GM18499 (cell line): ENCODE measurements around the gene OR4N2.
"Not testable (repeated sequence)": the region's sequence is repeated elsewhere in the genome, so short reads cannot be mapped to it uniquely, and the experiment has no call there.

Experiments used
- ATAC-seq: cut with Tn5 transposase; IDR thresholded peaks from one replicate; pipeline ENCODE4 v1.9.1; 2021; ENCODE audit warnings: moderate number of reproducible peaks; ENCODE audit not compliant: insufficient read depth, unreplicated experiment

The OR4N2 gene, protein sequence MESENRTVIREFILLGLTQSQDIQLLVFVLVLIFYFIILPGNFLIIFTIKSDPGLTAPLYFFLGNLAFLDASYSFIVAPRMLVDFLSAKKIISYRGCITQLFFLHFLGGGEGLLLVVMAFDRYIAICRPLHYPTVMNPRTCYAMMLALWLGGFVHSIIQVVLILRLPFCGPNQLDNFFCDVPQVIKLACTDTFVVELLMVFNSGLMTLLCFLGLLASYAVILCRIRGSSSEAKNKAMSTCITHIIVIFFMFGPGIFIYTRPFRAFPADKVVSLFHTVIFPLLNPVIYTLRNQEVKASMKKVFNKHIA

DNA sequence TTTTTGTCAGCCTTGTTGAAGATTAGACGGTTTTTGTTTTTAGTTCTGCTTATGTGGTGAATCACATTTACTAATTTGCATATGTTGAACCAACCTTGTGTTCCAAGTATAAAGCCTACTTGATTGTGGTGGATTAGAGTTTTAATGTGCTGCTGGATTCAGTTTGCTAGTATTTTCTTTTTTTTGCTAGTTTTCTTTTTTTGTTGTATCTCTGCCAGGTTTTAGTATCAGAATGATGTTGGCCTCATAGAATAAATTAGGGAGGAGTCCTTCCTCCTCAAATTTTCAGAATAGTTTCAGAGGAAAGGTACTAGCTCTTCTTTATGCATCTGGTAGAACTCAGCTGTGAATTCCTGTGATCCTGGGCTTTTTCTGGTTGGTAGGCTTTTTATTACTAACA is at the start of gene OR4N2:
Gene OR4N2 (plus strand): TSS at position 301 of the 400 bp plus-strand sequence. CDS start 23,679 bp downstream, outside the sequence.
- not testable (repeated sequence) for ATAC-seq

DNA sequence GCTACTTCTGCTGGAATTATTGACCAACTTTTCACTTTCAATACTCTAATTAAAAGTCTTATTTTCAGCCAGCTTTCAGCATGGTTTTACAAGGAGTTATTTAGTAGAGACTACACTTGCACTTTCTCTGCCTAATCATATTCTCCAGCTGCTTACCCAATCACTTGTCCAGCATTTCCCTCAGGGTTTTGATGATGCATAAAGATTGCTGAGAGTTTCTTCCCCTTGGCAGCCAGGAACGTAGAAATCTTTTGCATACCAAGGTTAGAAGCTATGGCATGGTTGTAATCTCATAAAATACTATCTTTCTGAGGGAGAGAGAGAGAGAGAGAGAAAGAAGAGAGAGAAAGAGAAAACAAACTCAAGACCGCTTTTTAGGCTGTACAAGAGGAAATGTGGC is 49.4 kb upstream of the OR4N2 start:
- ATAC-seq: no peak

DNA sequence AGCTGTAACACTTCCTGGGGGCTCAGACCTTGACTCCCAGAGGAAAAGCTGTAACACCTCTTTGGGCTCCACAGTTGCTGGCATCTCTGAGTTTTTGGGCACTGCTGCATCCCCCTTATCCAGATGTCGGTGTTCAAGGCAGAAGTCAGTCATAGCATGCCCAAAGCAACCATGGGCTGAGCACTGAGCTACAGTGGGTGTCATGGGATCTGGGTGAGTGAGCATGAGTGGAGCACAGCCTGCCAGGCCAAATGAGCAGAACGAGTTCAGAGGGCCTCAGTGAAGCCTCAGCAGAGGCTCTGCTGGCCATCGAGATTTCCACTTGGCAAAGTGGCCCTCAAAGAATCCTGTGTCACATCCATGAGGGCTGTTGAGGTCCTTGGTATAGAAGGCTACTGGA is 32.1 kb upstream of the OR4N2 start:
- not testable (repeated sequence) for ATAC-seq

DNA sequence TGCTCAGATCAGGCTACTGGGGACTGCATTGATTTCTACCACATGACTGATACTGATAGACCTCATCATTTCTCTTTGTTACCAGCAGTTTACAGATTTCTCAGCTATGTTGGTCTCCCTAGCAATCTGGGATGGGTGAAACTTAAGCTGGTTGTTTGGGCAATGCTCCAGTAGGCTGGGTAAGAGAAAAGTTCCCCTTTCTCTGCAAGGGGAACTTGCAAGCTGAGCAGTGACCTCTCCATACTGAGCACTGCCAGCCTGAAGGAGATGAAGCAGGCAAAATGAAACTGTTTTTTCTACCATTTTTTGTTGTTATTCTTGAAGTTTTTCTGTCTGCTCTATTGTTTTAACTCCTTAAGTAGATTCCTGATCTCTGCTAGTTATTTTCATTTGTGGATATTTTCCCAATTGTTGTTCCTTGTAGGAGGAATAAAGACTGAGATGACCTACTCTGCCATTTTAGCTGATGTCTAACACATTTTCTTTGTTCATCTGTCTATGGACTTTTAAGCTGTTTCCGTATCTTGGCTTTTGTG is 31.6 kb upstream of the OR4N2 start:
- no peak for ATAC-seq

DNA sequence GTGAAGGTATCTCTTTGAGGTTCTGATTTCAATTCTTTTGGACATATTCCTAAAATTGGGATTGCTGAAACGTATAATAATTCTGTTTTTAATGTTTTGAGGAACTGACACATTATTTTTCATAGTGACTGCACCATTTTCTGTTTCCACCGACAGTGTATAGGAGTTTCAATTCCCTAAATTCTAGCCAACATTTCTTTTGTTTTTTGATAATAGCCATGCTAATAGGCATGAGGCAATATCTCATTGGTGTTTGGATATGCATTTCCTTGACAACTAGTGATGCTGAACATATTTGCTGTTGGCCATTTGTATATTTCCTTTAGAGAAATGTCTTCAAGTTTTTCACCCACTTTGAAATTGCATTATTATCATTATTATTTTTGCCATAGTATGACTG is 31.1 kb upstream of the OR4N2 start:
- ATAC-seq: not testable (repeated sequence)

DNA sequence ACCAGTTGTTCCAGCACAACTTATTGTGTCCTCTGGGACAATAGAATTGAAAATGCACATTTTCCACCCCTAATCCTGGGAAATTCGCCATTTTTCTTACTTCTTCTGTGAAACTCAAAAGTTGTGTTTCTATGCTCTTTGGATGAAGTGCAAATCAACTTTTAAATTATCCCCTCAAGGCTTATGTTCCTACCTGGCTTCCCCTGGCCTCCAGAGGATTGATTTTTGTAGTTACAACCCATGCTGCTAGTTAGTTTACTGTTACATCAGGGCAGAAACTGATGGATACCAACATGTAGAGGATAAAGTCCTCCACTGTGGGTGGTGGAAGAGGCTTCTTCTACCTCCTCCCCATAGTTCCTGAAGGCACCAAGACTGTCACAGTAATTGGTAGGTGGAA is 30.4 kb upstream of the OR4N2 start, which contains the start of gene OR4M1:
Gene OR4M1 (plus strand): TSS at position 301 of the 400 bp plus-strand sequence. CDS start 6,819 bp downstream, outside the sequence.
- ATAC-seq: not testable (repeated sequence)

DNA sequence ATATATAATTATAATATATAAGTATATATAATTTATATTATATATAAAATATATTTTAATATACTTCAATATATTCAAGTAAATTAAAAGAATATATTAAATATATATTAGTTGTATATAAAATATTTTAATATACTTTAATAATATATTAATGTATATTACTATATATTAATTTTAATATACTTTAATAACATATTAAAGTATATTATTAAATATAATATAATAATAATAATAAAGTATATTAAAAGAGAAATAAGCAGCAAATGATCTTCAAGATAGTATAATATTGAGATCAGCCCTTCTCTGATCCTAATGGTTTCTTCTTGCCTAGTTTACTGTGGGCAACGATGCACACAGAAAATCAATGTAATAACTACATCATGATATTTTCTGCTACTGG is 28.0 kb upstream of the OR4N2 start:
- ATAC-seq: no peak

DNA sequence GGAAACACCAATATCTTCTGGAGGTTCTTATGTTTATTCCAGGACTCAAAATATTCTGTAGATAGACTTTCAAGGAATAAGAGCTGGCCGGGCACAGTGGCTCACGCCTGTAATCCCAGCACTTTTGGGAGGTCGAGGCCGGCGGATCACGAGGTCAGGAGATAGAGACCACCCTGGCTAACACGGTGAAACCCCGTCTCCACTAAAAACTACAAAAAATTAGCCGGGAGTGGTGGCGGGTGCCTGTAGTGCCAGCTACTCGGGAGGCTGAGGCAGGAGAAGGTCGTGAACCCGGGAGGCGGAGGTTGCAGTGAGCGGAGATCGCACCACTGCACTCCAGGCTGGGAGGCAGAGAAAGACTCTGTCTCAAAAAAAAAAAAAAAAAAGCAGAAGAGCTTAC is 17.7 kb upstream of the OR4N2 start:
- not testable (repeated sequence) for ATAC-seq

DNA sequence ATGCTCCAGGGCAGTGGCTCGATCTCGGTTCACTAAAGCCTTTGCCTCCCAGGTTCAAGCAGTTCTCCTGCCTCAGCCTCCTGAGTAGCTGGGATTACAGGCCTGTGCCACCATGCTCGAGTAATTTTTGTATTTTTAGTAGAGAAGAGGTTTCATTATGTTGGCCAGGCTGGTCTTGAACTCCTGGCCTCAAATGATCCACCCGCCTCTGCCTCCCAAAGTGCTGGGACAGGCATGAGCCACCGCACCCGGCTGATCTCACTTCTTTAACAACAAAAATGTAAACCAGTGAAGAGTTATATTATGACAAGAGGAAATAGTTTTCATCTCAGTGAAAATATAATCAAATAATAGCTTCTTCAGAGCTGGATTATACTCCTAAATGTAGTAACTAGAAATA is 16.3 kb upstream of the OR4N2 start:
- not testable (repeated sequence) for ATAC-seq

DNA sequence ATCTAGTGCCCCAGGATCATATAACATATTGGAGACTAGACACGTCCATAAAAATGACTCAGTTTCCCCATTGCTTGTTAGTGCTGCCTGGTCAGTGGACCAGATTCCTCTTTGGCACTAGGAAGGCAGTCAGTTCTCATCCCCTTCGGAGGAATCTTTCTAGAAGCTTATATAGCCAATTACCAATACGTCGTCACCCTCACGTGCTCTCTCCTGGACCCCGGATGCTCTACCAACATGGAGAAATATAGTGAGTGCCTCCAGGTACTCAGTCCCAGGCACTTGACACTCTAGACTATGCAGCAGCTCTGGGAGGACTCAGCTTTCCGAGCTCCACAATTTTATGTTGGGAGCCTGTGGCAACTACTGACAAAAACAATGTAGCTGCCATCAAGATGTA is 15.4 kb upstream of the OR4N2 start:
- ATAC-seq: not testable (repeated sequence)

DNA sequence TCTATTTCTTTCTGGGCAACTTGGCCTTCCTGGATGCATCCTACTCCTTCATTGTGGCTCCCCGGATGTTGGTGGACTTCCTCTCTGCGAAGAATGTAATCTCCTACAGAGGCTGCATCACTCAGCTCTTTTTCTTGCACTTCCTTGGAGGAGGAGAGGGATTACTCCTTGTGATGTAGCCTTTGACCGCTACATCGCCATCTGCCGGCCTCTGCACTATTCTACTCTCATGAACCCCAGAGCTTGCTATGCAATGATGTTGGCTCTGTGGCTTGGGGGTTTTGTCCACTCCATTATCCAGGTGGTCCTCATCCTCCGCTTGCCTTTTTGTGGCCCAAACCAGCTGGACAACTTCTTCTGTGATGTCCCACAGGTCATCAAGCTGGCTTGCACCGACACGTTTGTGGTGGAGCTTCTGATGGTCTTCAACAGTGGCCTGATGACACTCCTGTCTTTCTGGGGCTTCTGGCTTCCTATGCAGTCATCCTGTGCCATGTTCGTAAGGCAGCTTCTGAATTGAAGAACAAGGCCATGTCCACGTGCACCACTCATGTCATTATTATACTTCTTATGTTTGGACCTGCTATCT is 7.0 kb upstream of the OR4N2 start:
- not testable (repeated sequence) for ATAC-seq

DNA sequence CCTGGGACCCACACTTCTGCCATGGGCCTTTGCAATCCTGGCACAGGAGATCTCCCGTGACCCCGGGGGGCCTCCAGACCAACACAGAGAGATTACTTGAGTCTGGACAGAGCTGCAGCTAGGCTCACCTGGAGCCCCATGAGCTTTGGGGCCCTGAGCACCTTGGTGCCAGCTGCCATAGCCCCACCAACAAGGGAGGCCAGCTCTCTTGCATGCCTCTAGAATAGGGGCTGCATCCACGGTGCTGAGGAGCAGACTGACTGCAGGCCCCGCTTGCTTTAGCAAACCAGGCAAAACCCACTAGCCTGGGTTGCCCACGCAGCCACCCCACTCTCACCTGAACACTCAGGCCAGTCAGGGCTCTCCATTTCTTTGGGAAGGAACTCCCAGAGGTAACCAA is 3.7 kb upstream of the OR4N2 start:
- ATAC-seq: no peak

DNA sequence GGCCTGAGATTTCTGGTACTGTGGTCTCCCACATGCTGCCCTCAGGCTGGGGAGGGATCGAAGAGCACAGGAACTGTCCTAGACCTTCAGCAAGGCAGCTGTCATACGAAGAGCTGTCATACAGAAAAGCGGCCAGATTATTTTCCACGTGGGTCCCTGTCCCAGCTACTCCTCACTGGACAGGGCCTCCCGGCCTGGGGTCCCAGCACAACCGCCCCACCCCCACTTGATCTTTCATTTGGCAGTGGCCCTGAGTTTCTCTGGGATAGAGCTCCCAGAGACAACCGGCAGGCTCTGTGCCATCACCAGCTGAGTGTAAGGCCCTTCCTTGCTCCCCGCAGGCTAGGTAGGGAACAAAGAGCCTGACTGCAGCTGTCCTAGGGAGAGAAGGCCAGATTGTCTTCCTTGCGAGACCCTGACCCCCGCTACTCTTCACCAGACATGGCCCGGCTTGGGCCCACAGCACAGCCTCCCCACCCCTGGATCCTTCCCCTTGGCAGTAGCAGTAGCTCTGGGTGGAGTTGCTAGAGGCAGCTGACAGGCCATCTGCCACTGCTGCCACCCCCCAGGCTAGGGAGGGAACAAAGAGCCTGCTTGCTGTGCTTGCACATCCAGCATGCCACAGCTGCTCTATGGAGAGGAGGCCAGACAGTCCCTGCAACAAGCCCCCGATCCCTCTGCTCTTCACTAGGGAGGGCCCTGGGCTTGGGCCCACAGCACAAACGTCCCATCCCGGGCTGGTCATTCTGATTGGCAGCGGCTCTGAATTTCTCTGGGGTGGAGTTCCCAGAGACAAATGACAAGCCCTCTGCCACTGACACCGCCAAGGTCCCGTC is 3.1 kb upstream of the OR4N2 start:
- no peak for ATAC-seq

DNA sequence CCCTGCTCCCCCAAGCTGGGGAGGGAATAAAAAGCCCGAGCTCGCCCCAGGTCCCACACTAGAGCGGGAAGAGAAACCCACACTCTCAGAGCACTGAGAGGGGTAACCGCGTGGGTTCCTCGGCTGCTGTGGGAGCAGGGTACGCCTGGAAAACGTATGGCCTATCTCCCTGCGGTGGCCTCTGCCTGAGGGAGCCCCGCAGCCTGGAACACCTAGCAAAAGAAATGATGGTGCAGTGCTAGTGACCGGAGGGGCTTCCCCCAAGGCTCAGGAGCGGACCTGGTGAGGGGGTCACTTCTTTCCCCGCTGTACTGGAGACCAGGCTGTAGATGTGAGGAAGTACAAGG is 2.5 kb upstream of the OR4N2 start:
- ATAC-seq: no peak

DNA sequence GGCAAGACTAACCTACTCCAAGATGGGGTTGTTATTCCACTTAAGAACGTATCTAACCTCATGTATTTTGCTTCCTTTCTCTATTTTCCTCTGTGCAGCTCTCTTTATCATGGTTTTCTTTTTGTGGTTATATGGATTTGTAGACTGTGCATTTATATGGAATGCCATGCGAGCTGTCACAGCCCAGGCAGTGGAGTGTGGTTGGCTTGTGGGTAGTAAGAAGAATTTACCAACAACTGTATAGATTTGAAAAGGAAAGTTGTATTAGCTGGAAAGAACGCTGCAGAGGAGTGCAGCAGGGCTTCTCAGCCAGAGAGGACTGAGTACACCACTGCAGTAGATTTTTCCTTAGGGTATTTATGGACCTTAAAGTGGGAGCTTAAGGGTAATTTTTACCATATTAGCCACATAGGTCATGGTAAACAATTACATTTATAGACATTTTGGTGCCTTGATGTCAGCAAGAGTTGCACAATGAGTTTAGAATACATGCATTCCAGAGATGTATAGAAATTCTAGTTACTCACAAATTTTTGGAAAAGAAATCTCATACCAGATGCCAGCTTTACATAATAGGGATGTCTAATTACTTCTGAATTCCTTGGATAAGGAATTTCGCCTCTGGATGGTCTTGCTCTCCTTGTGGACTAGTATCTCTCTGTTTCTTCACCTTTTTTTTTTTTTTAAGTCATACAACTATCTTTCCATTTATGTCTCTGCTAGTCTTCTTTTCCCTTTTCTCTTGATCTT is 9.8 kb downstream of the OR4N2 start:
- not testable (repeated sequence) for ATAC-seq

DNA sequence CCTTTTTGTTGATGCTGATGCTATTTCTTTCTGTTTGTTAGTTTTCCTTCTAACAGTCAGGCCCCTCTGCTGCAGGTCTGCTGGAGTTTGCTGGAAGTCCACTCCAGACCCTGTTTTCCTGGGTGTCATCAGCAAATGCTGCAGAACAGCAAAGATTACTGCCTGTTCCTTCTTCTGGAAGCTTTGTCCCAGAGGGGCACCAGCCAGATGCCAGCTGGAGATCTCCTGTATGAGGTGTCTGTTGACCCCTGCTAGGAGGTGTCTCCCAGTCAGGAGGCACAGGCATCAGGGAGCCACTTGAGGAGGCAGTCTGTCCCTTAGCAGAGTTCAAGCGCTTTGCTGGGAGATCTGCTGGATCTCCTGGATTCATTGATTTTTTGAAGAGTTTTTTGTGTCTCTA is 16.3 kb downstream of the OR4N2 start:
- ATAC-seq: not testable (repeated sequence)

DNA sequence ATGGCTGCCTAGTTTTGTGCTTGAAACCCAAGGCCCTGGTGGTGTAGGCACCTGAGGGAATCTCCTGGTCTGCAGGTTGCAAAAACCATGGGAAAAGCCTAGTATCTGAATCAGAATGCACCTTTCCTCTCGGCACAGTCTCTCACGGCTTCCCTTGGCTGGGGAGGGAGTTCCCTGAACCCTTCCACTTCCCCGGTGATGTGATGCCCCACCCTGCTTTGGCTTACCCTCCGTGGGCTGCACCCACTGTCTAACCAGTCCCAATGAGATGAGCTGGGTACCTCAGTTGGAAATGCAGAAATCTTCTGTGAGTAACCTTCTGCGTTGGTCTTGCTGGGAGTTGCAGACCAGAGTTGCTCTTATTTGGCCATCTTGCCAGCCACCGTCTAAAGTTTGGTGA is 17.4 kb downstream of the OR4N2 start:
- not testable (repeated sequence) for ATAC-seq

DNA sequence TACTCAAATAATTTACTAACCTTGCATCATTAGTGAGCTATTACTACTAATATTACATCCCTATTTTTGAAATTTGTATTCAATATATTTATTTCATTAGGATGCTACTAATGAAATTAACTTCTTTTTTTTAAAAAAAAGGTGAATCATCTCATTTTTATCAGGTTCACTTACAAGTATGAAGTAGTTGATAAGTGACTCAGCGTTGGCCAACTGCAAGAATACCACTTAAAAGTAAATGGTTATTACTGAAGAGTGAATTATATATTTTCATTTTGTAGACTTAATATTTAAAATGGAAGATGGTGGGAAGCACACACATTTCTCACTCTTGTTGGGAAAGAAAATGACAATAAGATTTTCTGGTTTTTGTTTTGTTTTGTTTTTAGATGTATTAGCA is 19.6 kb downstream of the OR4N2 start:
- no peak for ATAC-seq

DNA sequence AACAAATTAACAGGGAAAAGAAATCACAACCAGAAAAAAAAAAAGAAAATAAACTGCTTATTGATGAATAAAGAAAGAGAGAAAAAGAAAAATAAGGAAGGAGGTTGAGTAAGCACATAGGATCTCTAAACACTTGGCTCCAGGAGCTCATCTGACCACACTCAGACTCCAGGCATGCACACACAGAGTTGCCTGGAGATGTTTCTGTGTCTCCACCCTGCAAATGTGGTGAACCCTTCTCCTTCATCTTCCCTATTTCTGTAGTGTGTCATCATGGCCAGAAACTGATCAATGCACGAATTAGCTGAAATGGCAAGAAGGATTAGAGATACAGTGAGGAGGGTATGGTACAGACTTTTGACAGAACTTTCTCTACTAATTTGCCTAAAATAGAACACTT is 20.2 kb downstream of the OR4N2 start:
- ATAC-seq: no peak

DNA sequence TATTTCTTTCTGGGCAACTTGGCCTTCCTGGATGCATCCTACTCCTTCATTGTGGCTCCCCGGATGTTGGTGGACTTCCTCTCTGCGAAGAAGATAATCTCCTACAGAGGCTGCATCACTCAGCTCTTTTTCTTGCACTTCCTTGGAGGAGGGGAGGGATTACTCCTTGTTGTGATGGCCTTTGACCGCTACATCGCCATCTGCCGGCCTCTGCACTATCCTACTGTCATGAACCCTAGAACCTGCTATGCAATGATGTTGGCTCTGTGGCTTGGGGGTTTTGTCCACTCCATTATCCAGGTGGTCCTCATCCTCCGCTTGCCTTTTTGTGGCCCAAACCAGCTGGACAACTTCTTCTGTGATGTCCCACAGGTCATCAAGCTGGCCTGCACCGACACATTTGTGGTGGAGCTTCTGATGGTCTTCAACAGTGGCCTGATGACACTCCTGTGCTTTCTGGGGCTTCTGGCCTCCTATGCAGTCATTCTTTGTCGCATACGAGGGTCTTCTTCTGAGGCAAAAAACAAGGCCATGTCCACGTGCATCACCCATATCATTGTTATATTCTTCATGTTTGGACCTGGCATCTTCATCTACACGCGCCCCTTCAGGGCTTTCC is 24.2 kb downstream of the OR4N2 start:
- not testable (repeated sequence) for ATAC-seq
